Thymus (tissue), 11 donors: Measurements from ENCODE around the gene PDGFC. TPM values are rescaled to one million over a fixed set of nuclear protein-coding genes. Genes with fewer than 3 reads are reported as not detected.

Experiments
- DNase-seq, 9 donors: peaks; one replicate each; pipeline ENCODE4 v3.0.0-alpha.2; 2013; ENCODE audit warnings: low spot score in 9 of 9, low read depth in 6 of 9, missing footprints in 1 of 9
- H3K27ac ChIP-seq, 2 donors: one replicate each; pipeline ENCODE4 v1.5.1; 2013; ENCODE audit warnings: control low read depth in 1 of 2, low read depth in 1 of 2, low read length in 1 of 2, mild to moderate bottlenecking in 1 of 2, moderate library complexity in 1 of 2
- H3K27me3 ChIP-seq, 2 donors: one replicate each; pipeline ENCODE4 v1.5.1; 2013; ENCODE audit warnings: low read length in 1 of 2; ENCODE audit not compliant: control insufficient read depth in 2 of 2, insufficient read depth in 1 of 2
- H3K36me3 ChIP-seq, 2 donors: one replicate each; pipeline ENCODE4 v1.5.1; 2013; ENCODE audit warnings: low read length in 1 of 2, mild to moderate bottlenecking in 1 of 2, moderate library complexity in 1 of 2; ENCODE audit not compliant: control insufficient read depth in 2 of 2, insufficient read depth in 2 of 2
- H3K4me1 ChIP-seq, 2 donors: one replicate each; pipeline ENCODE4 v1.5.1; 2013; ENCODE audit warnings: low read length in 2 of 2; ENCODE audit not compliant: control insufficient read depth in 2 of 2, insufficient read depth in 2 of 2
- H3K4me3 ChIP-seq, 2 donors: one replicate each; pipeline ENCODE4 v1.5.1; 2013; ENCODE audit warnings: low read length in 2 of 2, control low read depth in 1 of 2, mild to moderate bottlenecking in 1 of 2
- H3K9me3 ChIP-seq, 2 donors: one replicate each; pipeline ENCODE4 v1.5.1; 2013; ENCODE audit warnings: low read length in 1 of 2, mild to moderate bottlenecking in 1 of 2; ENCODE audit not compliant: control insufficient read depth in 2 of 2, insufficient read depth in 1 of 2
- WGBS: extraction: QIAGEN DNeasy Blood & Tissue Kit; methylation state at CpG from one replicate; pipeline ENCODE4 v1.1.7; 2013; 5-methylcytosine and 5-hydroxymethylcytosine counted together
- polyA plus RNA-seq: library from polyadenylated mRNA; stranded (reverse); fragments of 200-250 nt; gene quantifications from one replicate; pipeline ENCODE4 v1.2.3, GENCODE V29; 2013
- total RNA-seq: library from RNA; stranded (reverse); fragments of 120-200 nt; gene quantifications from one replicate; pipeline ENCODE4 v1.2.4, GENCODE V29; 2013
- donor health status: healthy.

PDGFC gene
- total and polyA plus RNA-seq, 2 donors, result 11.0 to 13.1 TPM

GRCh38 chr4:156824451-156825060 lies 147.0 kb downstream of the PDGFC start:
- no peaks in the 10 kb centered on the region for H3K27me3 ChIP-seq
- no peaks in the 10 kb centered on the region for H3K4me1 ChIP-seq
- DNase-seq, result no peak
- no peak overlapping the region for H3K4me3 ChIP-seq
- H3K27ac ChIP-seq, result no peak overlapping the region
- 96% methylated on average over 2 of the region's 2 CpGs for WGBS
- H3K36me3 ChIP-seq, result no peaks in the 10 kb centered on the region
- H3K9me3 ChIP-seq, result no peaks in the 10 kb centered on the region

DNA sequence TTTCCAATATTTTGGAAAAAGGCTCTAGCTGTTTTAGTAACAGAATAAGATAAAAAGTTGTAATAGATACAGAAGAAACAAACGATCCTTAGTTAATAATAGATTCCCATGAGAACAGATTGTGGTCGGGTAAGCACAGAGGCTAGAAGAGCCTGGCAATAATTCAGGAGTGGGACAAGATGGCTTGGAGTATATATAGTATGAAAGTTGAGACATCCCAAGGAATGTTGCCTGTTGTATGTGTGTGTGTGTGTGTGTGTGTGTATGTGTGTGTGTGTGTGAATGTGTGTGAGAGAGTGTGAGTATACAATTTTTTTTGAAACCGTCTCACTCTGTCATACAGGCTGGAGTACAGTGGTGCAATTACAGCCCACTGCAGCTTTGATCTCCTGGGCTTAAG lies 150.7 kb downstream of the PDGFC start:
- DNase-seq, result no peak
- no peaks in the 10 kb centered on the region for H3K4me1 ChIP-seq
- 94% methylated on average over 3 of the region's 3 CpGs for WGBS

GRCh38 chr4:156816360-156816755 lies 155.2 kb downstream of the PDGFC start:
- H3K27me3 ChIP-seq, result no peaks in the 10 kb centered on the region
- H3K4me3 ChIP-seq, result no peak overlapping the region
- H3K9me3 ChIP-seq, result no peaks in the 10 kb centered on the region
- WGBS, result 81% methylated on average over 2 of the region's 2 CpGs
- H3K4me1 ChIP-seq, result no peaks in the 10 kb centered on the region
- H3K27ac ChIP-seq, result no peak overlapping the region
- no peak for DNase-seq
- H3K36me3 ChIP-seq, result no peaks in the 10 kb centered on the region

More for the DNA sequence above, 150.7 kb downstream of the PDGFC start:
- H3K27ac ChIP-seq, result no peak overlapping the region
- H3K27me3 ChIP-seq, result no peaks in the 10 kb centered on the region
- H3K36me3 ChIP-seq, result no peaks in the 10 kb centered on the region
- H3K9me3 ChIP-seq, result no peaks in the 10 kb centered on the region
- no peak overlapping the region for H3K4me3 ChIP-seq

DNA sequence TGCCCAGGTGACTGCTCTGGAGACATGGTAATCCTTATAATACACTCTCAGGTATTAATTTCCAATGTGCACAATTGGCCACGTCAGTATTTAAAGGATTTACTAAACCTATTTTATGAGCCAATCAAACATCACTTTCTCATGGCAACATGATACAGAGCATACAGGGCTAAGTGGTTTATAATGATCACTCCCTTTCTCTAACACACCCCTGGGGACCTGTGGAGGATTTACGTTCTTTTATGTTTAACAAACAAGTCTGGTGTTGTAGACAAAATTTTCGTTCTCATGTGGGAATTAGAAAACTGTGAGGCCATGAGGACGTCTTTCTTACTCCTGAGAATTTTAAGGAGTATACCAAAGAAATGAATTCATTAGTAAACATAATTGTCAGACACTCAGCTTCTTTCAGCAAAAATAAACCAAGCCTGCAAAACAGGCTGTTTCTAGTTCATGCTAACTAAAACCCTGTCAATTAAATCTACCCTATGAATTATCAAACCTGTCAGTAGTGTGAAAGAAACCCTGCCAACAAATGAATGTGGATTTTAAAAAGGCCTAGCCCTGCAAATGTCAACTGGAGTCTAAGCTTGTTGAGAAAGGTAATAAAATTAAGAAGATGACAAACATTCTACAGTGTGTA lies 155.8 kb downstream of the PDGFC start:
- H3K9me3 ChIP-seq, result no peaks in the 10 kb centered on the region
- no peak overlapping the region for H3K27ac ChIP-seq
- no peak for DNase-seq
- H3K4me3 ChIP-seq, result no peak overlapping the region
- no peaks in the 10 kb centered on the region for H3K27me3 ChIP-seq
- WGBS, result 91% methylated on average over 4 of the region's 4 CpGs
- no peaks in the 10 kb centered on the region for H3K4me1 ChIP-seq
- no peaks in the 10 kb centered on the region for H3K36me3 ChIP-seq

DNA sequence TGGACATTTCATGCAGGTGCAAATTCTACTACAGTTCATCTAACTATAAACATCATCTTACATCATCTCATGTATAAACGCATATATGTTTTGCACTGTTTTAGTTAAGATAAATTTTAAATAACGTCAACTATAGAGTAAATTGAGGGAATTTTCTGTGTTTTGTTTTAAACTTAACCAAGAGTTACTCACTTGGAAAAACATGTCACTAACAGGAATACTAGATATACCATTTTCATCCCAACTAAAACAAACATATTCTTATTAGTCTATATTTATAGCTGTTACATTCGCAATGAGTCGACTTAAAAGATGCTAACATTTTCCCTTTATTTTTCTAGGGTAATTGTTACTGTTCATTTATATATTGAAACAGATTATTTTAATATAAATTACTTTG lies 159.6 kb downstream of the PDGFC start:
- Histone ChIP-seq H3K4me3 (no peak overlapping the region), H3K27me3 (no peaks in the 10 kb centered on the region), H3K27ac (no peak overlapping the region), H3K4me1 (no peaks in the 10 kb centered on the region), H3K9me3 (no peaks in the 10 kb centered on the region), H3K36me3 (no peaks in the 10 kb centered on the region)
- no peak for DNase-seq
- 98% methylated on average over 4 of the region's 4 CpGs for WGBS

DNA sequence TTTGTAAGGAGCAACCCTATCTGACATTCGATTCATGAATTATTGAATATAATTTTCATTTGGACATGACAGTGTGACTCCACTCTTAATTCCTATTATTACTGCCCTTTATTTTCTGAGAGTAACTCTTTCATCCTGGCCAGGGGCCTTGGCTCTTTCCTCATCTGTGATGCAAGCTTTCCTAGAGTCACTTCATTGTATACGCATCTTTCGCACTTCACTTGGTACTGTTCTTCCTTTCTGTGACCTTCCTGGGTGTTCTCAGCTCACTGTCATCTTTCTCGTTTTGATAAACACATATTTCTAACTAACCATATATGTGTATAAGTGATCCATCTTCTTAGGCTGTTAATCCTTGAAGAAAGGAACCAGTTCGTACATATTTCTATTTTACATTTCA lies 160.3 kb downstream of the PDGFC start:
- Histone ChIP-seq H3K27ac (no peak overlapping the region), H3K36me3 (no peaks in the 10 kb centered on the region), H3K27me3 (no peaks in the 10 kb centered on the region), H3K9me3 (no peaks in the 10 kb centered on the region), H3K4me1 (no peaks in the 10 kb centered on the region), H3K4me3 (no peak overlapping the region)
- DNase-seq, result no peak
- 94% methylated on average over 5 of the region's 5 CpGs for WGBS

GRCh38 chr4:156805696-156806095 lies 165.9 kb downstream of the PDGFC start:
- Histone ChIP-seq H3K4me3 (no peak overlapping the region), H3K27ac (no peak overlapping the region), H3K9me3 (no peaks in the 10 kb centered on the region), H3K27me3 (no peaks in the 10 kb centered on the region), H3K4me1 (no peaks in the 10 kb centered on the region), H3K36me3 (no peaks in the 10 kb centered on the region)
- 94% methylated on average over 2 of the region's 2 CpGs for WGBS
- no peak for DNase-seq

- WGBS, result 87% methylated on average over 2 of the region's 2 CpGs
- Histone ChIP-seq H3K4me3 (no peak overlapping the region), H3K4me1 (no peaks in the 10 kb centered on the region), H3K27ac (no peak overlapping the region), H3K9me3 (no peaks in the 10 kb centered on the region), H3K36me3 (no peaks in the 10 kb centered on the region), H3K27me3 (no peaks in the 10 kb centered on the region)
- no peak for DNase-seq
Measured at GRCh38 chr4:156803056-156803455, 168.5 kb downstream of the PDGFC start.

DNA sequence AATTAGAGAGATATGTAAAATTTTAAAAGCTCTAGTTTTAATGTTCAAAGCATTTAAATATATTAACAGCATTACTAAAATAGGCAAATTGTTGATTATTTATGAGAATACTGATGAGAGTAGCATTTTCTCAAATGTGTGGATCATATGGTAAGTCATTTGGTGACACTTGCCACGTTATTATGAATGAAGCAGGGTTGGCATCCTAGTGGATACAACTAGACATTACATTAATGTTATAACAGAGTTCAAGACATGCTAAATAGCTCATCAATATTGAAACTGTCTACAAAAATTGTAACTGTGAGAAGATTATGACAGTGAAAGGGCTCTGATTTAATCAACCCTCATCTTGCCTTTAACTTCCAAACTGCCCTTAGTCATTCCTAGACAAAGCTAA lies 171.1 kb downstream of the PDGFC start:
- no peaks in the 10 kb centered on the region for H3K27me3 ChIP-seq
- H3K4me3 ChIP-seq, result no peak overlapping the region
- no peaks in the 10 kb centered on the region for H3K9me3 ChIP-seq
- peaks cover 0 to 2% of the 10 kb centered on the region in 2 donors for H3K4me1 ChIP-seq
- no peak overlapping the region for H3K27ac ChIP-seq
- WGBS, result 85% methylated on average over 1 of the region's 1 CpG
- DNase-seq, result no peak
- no peaks in the 10 kb centered on the region for H3K36me3 ChIP-seq
